ENCODE measurements around the gene RPL3. TPM values are rescaled to one million over a fixed set of nuclear protein-coding genes. Genes with fewer than 3 reads are reported as not detected.

The RPL3 gene
- total RNA-seq, 1 experiment from 2014 or later: 1,668 TPM

DNA sequence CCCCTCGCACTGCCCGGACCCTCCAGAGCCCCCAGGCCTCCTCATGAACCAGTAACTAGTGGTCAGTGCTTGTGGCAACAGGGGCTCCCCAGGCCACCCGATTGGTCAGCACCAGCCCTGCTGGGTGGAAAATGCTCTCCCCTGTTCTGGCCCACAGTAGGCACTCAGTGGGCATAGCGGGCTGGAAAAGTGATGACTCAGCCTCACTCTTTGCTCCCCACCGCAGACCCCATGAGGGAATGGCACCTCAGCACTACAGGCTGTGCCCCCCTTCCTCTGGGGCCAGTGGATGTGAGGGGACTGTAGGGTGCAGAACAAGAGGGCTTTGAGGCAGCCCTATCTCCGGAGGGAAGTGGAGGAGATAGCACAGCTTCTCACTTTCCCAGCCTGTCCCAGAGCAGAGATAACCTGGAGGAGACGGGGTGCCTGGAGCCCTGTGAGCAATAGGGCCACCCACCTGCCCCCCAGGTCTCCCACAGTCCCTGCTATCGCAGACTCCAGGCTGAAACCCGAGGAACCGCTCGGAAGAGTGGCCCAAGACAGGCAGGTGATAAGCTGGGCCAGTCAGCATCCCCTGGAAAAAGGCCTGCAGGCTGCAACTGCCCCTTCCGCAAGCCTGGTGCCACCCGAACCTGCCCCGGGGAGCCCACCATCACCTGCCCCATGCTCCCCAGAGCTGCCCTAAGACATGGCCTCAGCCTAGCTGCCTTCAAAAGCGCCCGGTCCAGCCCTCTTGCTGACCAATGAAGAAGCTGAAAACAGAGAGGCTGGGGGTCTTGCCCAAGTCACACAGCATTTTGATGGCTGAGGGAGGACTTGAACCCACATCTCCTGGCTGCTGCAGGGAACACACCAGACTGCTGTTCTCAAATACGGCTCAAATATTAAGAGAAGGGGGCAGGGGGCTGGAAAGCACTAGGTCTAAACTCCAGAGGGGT, 45.2 kb downstream of the RPL3 start:
- no peaks in the 10 kb centered on the region for H3K9me3 Mint-ChIP-seq (ENCODE audit: unreplicated experiment)

GRCh38 chr22:39270792-39271191, 48.6 kb downstream of the RPL3 start:
- DNase-seq: no peak
- Mint-ChIP-seq H3K27me3 (ENCODE audit: insufficient read depth, unreplicated experiment) (no peaks in the 10 kb centered on the region), H3K9me3 (ENCODE audit: unreplicated experiment) (no peaks in the 10 kb centered on the region), H3K4me1 (ENCODE audit: low read depth, unreplicated experiment) (no peaks in the 10 kb centered on the region), H3K36me3 (ENCODE audit: insufficient read depth, unreplicated experiment) (no peaks in the 10 kb centered on the region), H3K4me3 (ENCODE audit: unreplicated experiment) (no peak overlapping the region), H3K27ac (ENCODE audit: unreplicated experiment) (no peak overlapping the region)
- TF ChIP-seq, protein P1, sequence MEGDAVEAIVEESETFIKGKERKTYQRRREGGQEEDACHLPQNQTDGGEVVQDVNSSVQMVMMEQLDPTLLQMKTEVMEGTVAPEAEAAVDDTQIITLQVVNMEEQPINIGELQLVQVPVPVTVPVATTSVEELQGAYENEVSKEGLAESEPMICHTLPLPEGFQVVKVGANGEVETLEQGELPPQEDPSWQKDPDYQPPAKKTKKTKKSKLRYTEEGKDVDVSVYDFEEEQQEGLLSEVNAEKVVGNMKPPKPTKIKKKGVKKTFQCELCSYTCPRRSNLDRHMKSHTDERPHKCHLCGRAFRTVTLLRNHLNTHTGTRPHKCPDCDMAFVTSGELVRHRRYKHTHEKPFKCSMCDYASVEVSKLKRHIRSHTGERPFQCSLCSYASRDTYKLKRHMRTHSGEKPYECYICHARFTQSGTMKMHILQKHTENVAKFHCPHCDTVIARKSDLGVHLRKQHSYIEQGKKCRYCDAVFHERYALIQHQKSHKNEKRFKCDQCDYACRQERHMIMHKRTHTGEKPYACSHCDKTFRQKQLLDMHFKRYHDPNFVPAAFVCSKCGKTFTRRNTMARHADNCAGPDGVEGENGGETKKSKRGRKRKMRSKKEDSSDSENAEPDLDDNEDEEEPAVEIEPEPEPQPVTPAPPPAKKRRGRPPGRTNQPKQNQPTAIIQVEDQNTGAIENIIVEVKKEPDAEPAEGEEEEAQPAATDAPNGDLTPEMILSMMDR (IDR thresholded peaks at IDR 0.05; ENCODE audit: insufficient read depth in 1 of 2, low read depth in 1 of 2, low read length in 1 of 2, severe bottlenecking in 1 of 2, unreplicated experiment in 1 of 2): no peak
- BruUV-seq (replicated peaks): no TSS peak
- H3K4me1 ChIP-seq: no peaks in the 10 kb centered on the region
- H3K9me3 ChIP-seq: no peaks in the 10 kb centered on the region
- H3K27me3 ChIP-seq (replicated peaks; ENCODE audit: control insufficient read depth, insufficient read depth, low read length): no peaks in the 10 kb centered on the region
- no peaks in the 10 kb centered on the region for H3K36me3 ChIP-seq (ENCODE audit: control insufficient read depth, insufficient read depth, low read length)
- intact Hi-C loops (cut with micrococcal nuclease; ENCODE audit: unreplicated experiment): no loop called here
- no peak overlapping the region for H3K4me3 ChIP-seq (ENCODE audit: low read depth, low read length)
- POLR2A ChIA-PET: no interaction called here
- CTCF ChIA-PET: no interaction called here

More for the DNA sequence above, 45.2 kb downstream of the RPL3 start:
- ChIA-PET CTCF (interaction anchor here (0.7 kb wide), 1 partner anchor 220 kb away, joined by 3 read pairs; no protein-coding TSS in a partner anchor), POLR2A (no interaction called here)
- BruUV-seq (replicated peaks): no TSS peak
- Histone ChIP-seq H3K27me3 (replicated peaks; ENCODE audit: control insufficient read depth, insufficient read depth, low read length) (no peaks in the 10 kb centered on the region), H3K4me1 (no peaks in the 10 kb centered on the region), H3K9me3 (no peaks in the 10 kb centered on the region), H3K36me3 (ENCODE audit: control insufficient read depth, insufficient read depth, low read length) (no peaks in the 10 kb centered on the region), H3K4me3 (ENCODE audit: low read depth, low read length) (no peak overlapping the region)
- no peaks in the 10 kb centered on the region for H3K4me1 Mint-ChIP-seq (ENCODE audit: low read depth, unreplicated experiment)
- H3K4me3 Mint-ChIP-seq (ENCODE audit: unreplicated experiment): no peak overlapping the region
- no peaks in the 10 kb centered on the region for H3K36me3 Mint-ChIP-seq (ENCODE audit: insufficient read depth, unreplicated experiment)
- intact Hi-C loops (cut with micrococcal nuclease; ENCODE audit: unreplicated experiment): no loop called here
- no peak for DNase-seq
- TF ChIP-seq, protein P1 (IDR thresholded peaks at IDR 0.05; ENCODE audit: insufficient read depth in 1 of 2, low read depth in 1 of 2, low read length in 1 of 2, severe bottlenecking in 1 of 2, unreplicated experiment in 1 of 2): no peak
- no peak overlapping the region for H3K27ac Mint-ChIP-seq (ENCODE audit: unreplicated experiment)
- no peaks in the 10 kb centered on the region for H3K27me3 Mint-ChIP-seq (ENCODE audit: insufficient read depth, unreplicated experiment)

- no peak overlapping the region for H3K27ac Mint-ChIP-seq (ENCODE audit: unreplicated experiment)
- no peaks in the 10 kb centered on the region for H3K36me3 Mint-ChIP-seq (ENCODE audit: insufficient read depth, unreplicated experiment)
- H3K4me3 Mint-ChIP-seq (ENCODE audit: unreplicated experiment): no peak overlapping the region
- Histone ChIP-seq H3K4me3 (ENCODE audit: low read depth, low read length) (no peak overlapping the region), H3K36me3 (ENCODE audit: control insufficient read depth, insufficient read depth, low read length) (no peaks in the 10 kb centered on the region), H3K27me3 (replicated peaks; ENCODE audit: control insufficient read depth, insufficient read depth, low read length) (no peaks in the 10 kb centered on the region), H3K4me1 (no peaks in the 10 kb centered on the region), H3K9me3 (no peaks in the 10 kb centered on the region)
- no peaks in the 10 kb centered on the region for H3K27me3 Mint-ChIP-seq (ENCODE audit: insufficient read depth, unreplicated experiment)
- ChIA-PET POLR2A (no interaction called here), CTCF (no interaction called here)
- DNase-seq: no peak
- intact Hi-C loops (cut with micrococcal nuclease; ENCODE audit: unreplicated experiment): no loop called here
- TF ChIP-seq, protein P1 (IDR thresholded peaks at IDR 0.05; ENCODE audit: insufficient read depth in 1 of 2, low read depth in 1 of 2, low read length in 1 of 2, severe bottlenecking in 1 of 2, unreplicated experiment in 1 of 2): no peak
- H3K9me3 Mint-ChIP-seq (ENCODE audit: unreplicated experiment): no peaks in the 10 kb centered on the region
- no peaks in the 10 kb centered on the region for H3K4me1 Mint-ChIP-seq (ENCODE audit: low read depth, unreplicated experiment)
- BruUV-seq (replicated peaks): no TSS peak
These were observed 49.1 kb downstream of the RPL3 start for GRCh38 chr22:39270280-39270679.
